Fibroblast of lung (primary cell): ENCODE data around the gene FGR.

ENCODE experiments used
- EZH2 ChIP-seq: IDR thresholded peaks from 2 replicates; pipeline ENCODE4 v1.5.1; 2012; ENCODE audit warnings: low read length, control low read depth, mild to moderate bottlenecking; ENCODE audit errors: missing control alignments
- TF ChIP-seq, protein P1 (sequence below), 2 donors: IDR thresholded peaks in 1 of 2; conservative IDR thresholded peaks in 1 of 2; 1 replicate in 1 of 2; 2 replicates in 1 of 2; pipeline ENCODE4 v1.5.1; 2011 to 2012; ENCODE audit warnings: low read length in 2 of 2, control low read depth in 1 of 2, inconsistent platforms in 1 of 2, low read depth in 1 of 2, mild to moderate bottlenecking in 1 of 2

- TF ChIP-seq, protein P1, sequence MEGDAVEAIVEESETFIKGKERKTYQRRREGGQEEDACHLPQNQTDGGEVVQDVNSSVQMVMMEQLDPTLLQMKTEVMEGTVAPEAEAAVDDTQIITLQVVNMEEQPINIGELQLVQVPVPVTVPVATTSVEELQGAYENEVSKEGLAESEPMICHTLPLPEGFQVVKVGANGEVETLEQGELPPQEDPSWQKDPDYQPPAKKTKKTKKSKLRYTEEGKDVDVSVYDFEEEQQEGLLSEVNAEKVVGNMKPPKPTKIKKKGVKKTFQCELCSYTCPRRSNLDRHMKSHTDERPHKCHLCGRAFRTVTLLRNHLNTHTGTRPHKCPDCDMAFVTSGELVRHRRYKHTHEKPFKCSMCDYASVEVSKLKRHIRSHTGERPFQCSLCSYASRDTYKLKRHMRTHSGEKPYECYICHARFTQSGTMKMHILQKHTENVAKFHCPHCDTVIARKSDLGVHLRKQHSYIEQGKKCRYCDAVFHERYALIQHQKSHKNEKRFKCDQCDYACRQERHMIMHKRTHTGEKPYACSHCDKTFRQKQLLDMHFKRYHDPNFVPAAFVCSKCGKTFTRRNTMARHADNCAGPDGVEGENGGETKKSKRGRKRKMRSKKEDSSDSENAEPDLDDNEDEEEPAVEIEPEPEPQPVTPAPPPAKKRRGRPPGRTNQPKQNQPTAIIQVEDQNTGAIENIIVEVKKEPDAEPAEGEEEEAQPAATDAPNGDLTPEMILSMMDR (conservative IDR thresholded peaks at IDR 0.05 in 1 of 2, IDR thresholded peaks at IDR 0.05 in 1 of 2; ENCODE audit: low read depth in 1 of 2, low read length in 2 of 2) = no peak
- TF ChIP-seq EZH2 = no peak
Observed at GRCh38 chr1:27572679-27573426, 62.1 kb downstream of the FGR start.
